ENCODE measurements around the gene NCK2.

The NCK2 gene

DNA sequence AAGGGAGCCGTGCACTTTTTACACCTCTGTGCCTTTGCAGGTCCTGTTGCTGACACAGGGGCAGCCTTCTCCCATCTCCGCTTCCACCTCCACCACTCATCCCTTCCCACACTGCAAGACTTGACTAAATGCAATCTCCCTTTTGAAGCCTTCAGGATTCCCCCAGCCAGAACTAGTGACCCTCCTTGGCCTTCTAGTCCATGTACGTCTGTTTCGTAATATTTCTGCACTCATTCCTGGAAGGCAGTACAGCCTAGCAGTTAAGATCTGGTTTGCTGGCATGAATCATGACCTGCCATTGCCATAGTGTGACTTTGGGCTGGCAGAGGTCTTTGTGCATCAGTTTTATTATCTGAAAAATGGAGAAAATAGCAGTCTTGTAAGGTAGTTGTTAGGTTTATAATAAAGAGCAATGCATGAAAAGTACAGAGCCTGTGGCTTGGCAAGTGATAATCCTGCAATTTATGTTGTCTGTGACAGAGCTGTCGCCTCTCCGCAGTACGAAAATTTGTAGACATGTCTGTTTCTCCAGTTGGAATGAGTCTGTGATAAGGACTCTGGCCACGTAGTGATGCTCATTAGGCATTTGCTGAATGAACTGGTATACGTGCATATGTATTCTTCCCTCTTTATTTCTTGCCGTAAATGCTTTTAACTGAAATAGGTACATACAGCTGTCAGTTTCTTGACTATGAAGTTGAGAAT is 36.7 kb downstream of the NCK2 start:
- H3K4me2 ChIP-seq (ENCODE audit: low read depth, low read length, poor library complexity, severe bottlenecking) = no peak overlapping the region
- no peak overlapping the region for H3K4me3 ChIP-seq (ENCODE audit: low read length, poor library complexity, severe bottlenecking)
- no peaks in the 10 kb centered on the region for H3K9me2 ChIP-seq (replicated peaks; ENCODE audit: low read depth, low read length)
- no peak for TF ChIP-seq EZH2phosphoT487 (IDR thresholded peaks at IDR 0.05; ENCODE audit: borderline replicate concordance)
- no peak for TF ChIP-seq CTCF (conservative IDR thresholded peaks at IDR 0.05; ENCODE audit: low read length)
- H3K79me2 ChIP-seq (ENCODE audit: insufficient read depth, low read length) = peaks cover 90% of the 10 kb centered on the region
- H3K9ac ChIP-seq (ENCODE audit: low read depth, low read length, poor library complexity, severe bottlenecking) = no peak overlapping the region
- H2AFZ ChIP-seq (ENCODE audit: low read length) = no peak overlapping the region
- H3K4me1 ChIP-seq (ENCODE audit: insufficient read depth, low read length, poor library complexity, severe bottlenecking) = peaks cover 39% of the 10 kb centered on the region
- peaks cover 3% of the 10 kb centered on the region for H4K20me1 ChIP-seq (ENCODE audit: insufficient read depth, low read length, poor library complexity, severe bottlenecking)
- H3F3A ChIP-seq (ENCODE audit: low read depth) = no peaks in the 10 kb centered on the region
- peaks cover 3% of the 10 kb centered on the region; the same call in 1 of the 2 replicates for H3K36me3 ChIP-seq (ENCODE audit: insufficient read depth, low read length)
- H3K9me3 ChIP-seq (ENCODE audit: insufficient read depth, low read depth, low read length) = no peaks in the 10 kb centered on the region
- no peaks in the 10 kb centered on the region for H3K27me3 ChIP-seq (ENCODE audit: insufficient read depth, low read length, poor library complexity, severe bottlenecking)

DNA sequence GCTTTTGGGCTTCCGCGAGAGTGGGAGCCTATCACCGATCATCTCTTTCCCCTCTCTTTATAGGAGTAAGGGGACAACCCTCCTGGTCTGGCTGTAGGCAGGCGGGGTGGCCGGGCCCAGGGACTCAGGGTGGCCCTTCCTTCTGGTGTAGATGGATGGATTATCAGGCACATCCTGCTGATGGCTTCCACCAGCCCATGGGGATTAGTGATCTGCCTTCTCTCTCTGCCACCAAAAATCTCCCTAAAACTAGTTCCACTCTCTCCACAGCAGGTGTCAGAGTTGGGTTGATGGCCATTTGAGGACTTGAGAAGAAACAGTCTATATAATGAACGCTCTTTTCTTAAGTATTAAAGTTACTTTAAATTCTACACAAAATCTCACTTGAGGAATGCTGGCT is 37.4 kb downstream of the NCK2 start:
- no peaks in the 10 kb centered on the region for H3K27me3 ChIP-seq (ENCODE audit: insufficient read depth, low read length, poor library complexity, severe bottlenecking)
- H3F3A ChIP-seq (ENCODE audit: low read depth) = no peaks in the 10 kb centered on the region
- H3K9ac ChIP-seq (ENCODE audit: low read depth, low read length, poor library complexity, severe bottlenecking) = no peak overlapping the region
- peaks cover 3% of the 10 kb centered on the region for H4K20me1 ChIP-seq (ENCODE audit: insufficient read depth, low read length, poor library complexity, severe bottlenecking)
- no peak overlapping the region for H3K4me3 ChIP-seq (ENCODE audit: low read length, poor library complexity, severe bottlenecking)
- no peaks in the 10 kb centered on the region for H3K9me3 ChIP-seq (ENCODE audit: insufficient read depth, low read depth, low read length)
- TF ChIP-seq EZH2phosphoT487 (IDR thresholded peaks at IDR 0.05; ENCODE audit: borderline replicate concordance) (no peak), CTCF (conservative IDR thresholded peaks at IDR 0.05; ENCODE audit: low read length) (peak; percentile 64)
- H3K36me3 ChIP-seq (ENCODE audit: insufficient read depth, low read length) = peaks cover 2% of the 10 kb centered on the region; the same call in 1 of the 2 replicates
- peaks cover 43% of the 10 kb centered on the region for H3K4me1 ChIP-seq (ENCODE audit: insufficient read depth, low read length, poor library complexity, severe bottlenecking)
- no peak overlapping the region for H2AFZ ChIP-seq (ENCODE audit: low read length)
- no peaks in the 10 kb centered on the region for H3K9me2 ChIP-seq (replicated peaks; ENCODE audit: low read depth, low read length)
- H3K79me2 ChIP-seq (ENCODE audit: insufficient read depth, low read length) = peaks cover 90% of the 10 kb centered on the region
- no peak overlapping the region for H3K4me2 ChIP-seq (ENCODE audit: low read depth, low read length, poor library complexity, severe bottlenecking)

DNA sequence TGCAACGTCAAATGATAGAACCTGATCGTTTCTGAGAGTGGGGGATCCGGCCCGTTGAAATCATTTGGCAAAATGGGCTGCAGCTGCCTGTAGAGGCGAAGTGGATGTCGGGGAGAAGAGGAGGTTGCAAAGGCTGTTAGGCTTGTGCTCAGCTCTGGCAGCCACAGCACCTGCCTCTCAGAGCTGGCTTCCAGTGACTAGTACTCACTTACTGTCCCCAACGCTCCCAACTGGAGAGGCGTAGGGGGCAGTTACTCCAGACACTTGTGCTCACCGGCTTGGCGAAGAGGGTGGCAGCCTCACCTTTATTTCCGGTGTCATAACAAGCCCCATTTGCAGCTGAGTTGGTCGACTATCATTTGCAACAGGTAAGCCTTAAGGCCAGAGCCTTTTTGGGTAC is 37.9 kb downstream of the NCK2 start:
- Histone ChIP-seq H2AFZ (ENCODE audit: low read length) (no peak overlapping the region), H3F3A (ENCODE audit: low read depth) (no peaks in the 10 kb centered on the region), H4K20me1 (ENCODE audit: insufficient read depth, low read length, poor library complexity, severe bottlenecking) (peaks cover 3% of the 10 kb centered on the region), H3K79me2 (ENCODE audit: insufficient read depth, low read length) (peaks cover 90% of the 10 kb centered on the region), H3K4me3 (ENCODE audit: low read length, poor library complexity, severe bottlenecking) (no peak overlapping the region), H3K27me3 (ENCODE audit: insufficient read depth, low read length, poor library complexity, severe bottlenecking) (no peaks in the 10 kb centered on the region), H3K9ac (ENCODE audit: low read depth, low read length, poor library complexity, severe bottlenecking) (no peak overlapping the region), H3K9me3 (ENCODE audit: insufficient read depth, low read depth, low read length) (no peaks in the 10 kb centered on the region), H3K4me2 (ENCODE audit: low read depth, low read length, poor library complexity, severe bottlenecking) (no peak overlapping the region), H3K4me1 (ENCODE audit: insufficient read depth, low read length, poor library complexity, severe bottlenecking) (peaks cover 48% of the 10 kb centered on the region), H3K9me2 (replicated peaks; ENCODE audit: low read depth, low read length) (no peaks in the 10 kb centered on the region), H3K36me3 (ENCODE audit: insufficient read depth, low read length) (no peaks in the 10 kb centered on the region; the same call in 1 of the 2 replicates)
- TF ChIP-seq EZH2phosphoT487 (IDR thresholded peaks at IDR 0.05; ENCODE audit: borderline replicate concordance) = no peak
- no peak for TF ChIP-seq CTCF (conservative IDR thresholded peaks at IDR 0.05; ENCODE audit: low read length)

All from Loucy (cell line).